GM18870 (cell line): ENCODE measurements around the gene HNRNPF.
A peak's percentile ranks its signal among the peaks of the same experiment; 100 is the strongest.

ENCODE experiments used
- ATAC-seq: cut with Tn5 transposase; IDR thresholded peaks from one replicate; pipeline ENCODE4 v1.9.1; 2021; ENCODE audit warnings: moderate library complexity; ENCODE audit not compliant: unreplicated experiment

The HNRNPF gene

GRCh38 chr10:43377424-43377883, 31.5 kb downstream of the HNRNPF start:
- no peak for ATAC-seq

DNA sequence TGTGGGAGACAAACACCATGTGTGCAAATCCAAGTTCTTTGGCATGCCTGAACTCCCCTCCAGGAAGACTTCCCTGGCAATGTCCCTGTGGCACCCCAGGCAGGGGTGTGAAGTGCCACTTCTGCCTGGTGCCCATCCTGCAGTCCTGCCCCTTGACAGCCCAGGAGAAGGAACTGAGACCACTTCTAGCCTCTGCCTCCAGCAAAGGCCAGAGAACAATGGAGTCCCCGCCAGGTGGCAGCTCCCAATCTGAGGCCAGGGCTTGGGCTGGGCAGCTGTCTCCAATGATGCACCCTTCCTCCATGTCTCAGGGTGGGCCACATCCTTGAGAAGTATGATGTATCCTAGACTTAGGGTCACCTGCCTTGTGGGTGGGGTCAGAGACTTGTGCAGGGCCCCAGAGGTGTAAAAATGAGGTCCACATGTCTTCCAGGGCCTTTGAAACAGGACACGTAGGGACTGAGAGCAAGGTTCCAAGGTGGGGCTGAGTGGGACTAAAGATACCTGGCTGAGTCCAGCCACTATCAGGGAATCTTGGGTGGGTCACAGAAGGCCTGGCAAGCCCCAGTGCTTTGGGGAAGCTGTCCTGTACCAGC, 32.1 kb downstream of the HNRNPF start:
- no peak for ATAC-seq

DNA sequence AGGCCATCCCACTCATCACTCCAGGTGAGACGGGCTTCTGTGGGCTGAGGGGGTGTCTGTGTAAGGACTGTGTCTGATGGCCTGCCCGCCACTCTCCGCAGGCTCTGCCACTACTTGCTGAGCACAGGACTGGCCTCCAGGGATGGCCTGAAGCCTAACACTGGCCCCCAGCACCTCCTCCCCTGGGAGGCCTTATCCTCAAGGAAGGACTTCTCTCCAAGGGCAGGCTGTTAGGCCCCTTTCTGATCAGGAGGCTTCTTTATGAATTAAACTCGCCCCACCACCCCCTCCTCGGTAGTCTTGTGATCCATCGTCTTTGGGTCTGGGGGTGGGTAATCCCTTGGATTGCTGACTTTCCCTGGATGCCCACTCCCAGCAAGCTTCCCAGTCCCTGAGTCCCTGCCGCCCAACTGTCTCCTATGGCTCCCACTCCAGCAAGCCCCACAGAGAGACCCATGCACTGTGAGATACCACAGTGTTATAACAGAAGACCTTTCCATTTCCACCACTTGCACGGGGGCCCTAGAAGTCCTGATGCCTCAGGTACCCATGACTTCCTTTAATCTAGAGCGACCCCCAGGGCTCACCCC, 32.8 kb downstream of the HNRNPF start:
- ATAC-seq: no peak

- ATAC-seq: no peak
These were observed 33.5 kb downstream of the HNRNPF start for GRCh38 chr10:43375401-43376020.

- ATAC-seq: no peak
These were observed 34.8 kb downstream of the HNRNPF start for GRCh38 chr10:43374194-43374593.

GRCh38 chr10:43373461-43373860, 35.5 kb downstream of the HNRNPF start:
- no peak for ATAC-seq

DNA sequence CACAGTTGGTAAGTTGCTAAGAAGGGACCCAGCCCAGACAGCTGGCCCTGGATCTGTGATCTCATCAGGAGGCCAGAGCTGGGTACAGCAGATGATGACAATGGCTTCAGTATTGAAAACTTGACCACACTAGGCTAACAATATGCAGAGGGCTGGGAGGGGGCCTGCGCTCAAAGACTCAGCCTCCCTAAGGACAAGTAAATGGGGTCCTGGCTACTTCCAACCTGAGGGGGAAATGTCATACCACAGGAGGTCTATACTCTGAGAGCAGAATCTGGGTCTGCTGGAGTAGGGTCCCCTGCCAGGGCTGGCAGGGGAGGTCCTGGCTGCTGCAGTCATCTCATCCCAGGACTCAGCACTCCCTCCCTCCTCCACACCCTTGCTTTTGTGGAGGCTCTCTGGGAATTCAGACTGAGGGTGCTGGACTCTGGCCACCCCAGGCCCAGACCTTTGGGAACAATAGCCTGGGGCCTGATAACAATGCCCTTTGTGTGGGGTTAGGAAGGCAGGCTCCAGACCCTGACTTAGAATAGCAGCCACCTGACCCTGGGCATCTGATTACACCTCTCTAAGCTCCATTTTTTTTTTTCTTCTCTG, 36.1 kb downstream of the HNRNPF start:
- no peak for ATAC-seq

DNA sequence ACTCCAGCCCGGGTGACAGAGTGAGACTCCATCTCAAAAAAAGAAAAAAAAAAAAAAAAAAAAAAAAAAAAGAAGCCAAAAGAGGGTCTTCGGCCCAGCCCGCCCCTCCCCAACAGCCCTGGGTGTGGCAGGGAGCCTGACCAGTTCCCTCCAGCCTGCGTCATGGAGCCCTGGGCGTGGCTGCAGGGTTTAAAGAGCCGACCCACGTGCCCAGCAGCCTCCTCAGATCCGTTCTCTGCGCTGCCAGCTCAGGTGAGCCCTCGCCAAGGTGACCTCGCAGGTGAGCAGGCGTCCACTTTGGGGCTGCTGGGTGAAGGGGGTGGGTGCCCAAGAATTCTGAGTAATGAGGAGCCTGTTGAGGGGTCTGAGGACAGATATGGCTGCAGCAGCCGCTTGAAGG, 37.6 kb downstream of the HNRNPF start, which contains the start of gene FXYD4:
FXYD4 (plus strand) TSS at position 219 of the 400 bp plus-strand sequence. CDS start 2,111 bp downstream, outside the sequence.
- ATAC-seq: no peak

- ATAC-seq: no peak
These were observed 38.2 kb downstream of the HNRNPF start for GRCh38 chr10:43370671-43371215.

DNA sequence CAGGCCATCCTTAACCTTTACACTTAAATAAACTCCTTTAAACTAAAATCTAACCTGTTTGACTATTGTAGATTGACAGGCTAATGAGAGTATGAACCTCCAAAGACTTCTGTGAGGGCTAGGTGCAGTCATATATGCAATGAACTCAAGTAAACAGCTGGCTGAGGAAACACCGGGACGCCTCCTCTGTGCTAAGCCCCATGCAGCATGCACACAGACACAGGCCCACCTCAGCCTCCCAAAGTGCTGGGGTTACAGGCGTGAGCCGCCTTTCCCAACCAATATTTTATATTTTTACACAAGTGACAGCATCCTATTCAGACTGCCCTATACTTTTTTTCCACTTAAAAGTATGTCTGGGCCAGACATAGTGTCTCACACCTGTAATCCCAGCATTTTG, 39.1 kb downstream of the HNRNPF start:
- ATAC-seq: no peak

DNA sequence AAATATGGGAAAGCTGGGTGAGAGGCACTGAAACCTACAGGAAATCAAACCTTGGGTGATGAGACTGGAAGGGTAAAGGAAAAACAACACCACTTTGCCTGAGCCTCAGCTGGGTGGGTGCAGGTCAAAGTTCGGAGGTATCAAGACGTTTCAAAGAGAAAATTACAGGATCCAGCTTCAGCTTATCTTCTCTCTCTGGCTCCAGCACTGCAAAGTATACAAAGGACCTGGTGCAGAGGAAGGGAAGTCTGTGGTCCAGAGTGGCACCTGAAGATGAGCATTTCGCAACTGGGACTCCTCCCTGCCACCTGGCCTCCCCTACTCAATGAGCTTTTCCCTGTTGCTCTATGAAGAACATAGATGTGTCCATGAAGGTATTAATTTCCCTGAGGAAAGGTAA, 44.0 kb downstream of the HNRNPF start:
- no peak for ATAC-seq

GRCh38 chr10:43362191-43362839, 46.7 kb downstream of the HNRNPF start:
- ATAC-seq: peak; percentile 90

DNA sequence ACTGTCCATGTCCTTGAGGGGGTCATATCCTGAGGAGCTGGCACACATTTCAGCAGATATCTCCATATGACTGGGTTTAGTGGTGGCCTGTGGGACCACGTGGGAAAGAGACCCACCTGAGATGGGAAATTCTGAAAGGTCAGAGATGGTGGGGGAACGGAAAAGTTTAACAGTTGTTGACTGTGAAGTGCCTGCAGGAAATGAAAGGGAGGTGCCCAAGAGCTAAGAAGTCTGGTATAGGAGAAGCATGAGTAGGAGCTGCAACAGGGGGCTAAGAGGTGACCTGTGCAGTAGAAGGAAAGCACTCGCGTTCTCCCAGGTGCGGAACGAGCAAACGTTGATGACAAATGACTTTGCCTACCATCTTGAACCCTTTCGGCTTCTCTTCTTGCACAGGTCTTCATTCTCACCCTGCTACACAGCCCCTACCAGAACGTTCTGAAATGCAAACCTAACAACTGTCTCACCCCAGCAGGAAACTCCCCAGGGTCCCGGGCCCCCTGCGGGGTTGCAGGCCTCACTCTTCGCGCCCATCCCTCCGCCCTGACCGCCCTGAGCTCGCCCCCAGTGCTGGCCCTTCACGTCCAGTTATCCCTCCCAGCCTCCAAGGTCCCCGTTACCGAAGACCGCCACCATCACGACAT, 47.3 kb downstream of the HNRNPF start:
- no peak for ATAC-seq

- ATAC-seq: no peak
These were observed 48.9 kb downstream of the HNRNPF start for GRCh38 chr10:43360086-43360485.

GRCh38 chr10:43355749-43356371, 53.1 kb downstream of the HNRNPF start:
- no peak for ATAC-seq

DNA sequence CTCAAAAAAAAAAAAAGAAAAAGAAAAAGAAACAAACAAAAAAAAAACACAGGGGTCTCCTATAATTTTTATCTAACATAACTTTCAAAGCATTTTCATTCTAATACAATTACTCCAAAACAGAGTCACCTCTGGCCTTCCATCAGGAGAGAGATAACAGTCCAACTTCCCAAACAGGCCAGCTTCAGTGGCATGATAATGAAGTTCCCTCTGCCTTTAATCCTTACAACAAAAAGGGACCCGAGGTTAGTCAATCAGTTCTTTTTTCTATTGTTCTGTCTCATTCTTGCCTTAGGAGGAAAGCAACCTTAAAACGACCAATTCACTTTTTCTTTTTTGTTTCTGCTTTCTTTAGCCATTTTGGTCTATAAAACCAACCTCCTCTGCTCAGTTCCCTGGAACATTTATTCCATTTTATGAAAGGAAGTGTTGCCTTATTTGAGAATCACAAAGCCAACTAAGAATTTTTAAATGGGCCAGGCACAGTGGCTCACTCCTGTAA, 54.1 kb downstream of the HNRNPF start:
- ATAC-seq: no peak

GRCh38 chr10:43354330-43354635, 54.7 kb downstream of the HNRNPF start:
- no peak for ATAC-seq

GRCh38 chr10:43353495-43354329, 55.3 kb downstream of the HNRNPF start:
- ATAC-seq: no peak

GRCh38 chr10:43352951-43353350, 56.0 kb downstream of the HNRNPF start:
- no peak for ATAC-seq
